GM12892 (cell line): Measurements from ENCODE around the gene CDON.

Source experiments
- POLR2A ChIP-seq: IDR thresholded peaks from 2 replicates; pipeline ENCODE4 v1.6.1; 2011; ENCODE audit warnings: low read depth, low read length, control low read depth
- POLR2AphosphoS5 ChIP-seq: IDR thresholded peaks from 2 replicates; pipeline ENCODE4 v1.6.1; 2011; ENCODE audit warnings: low read depth, low read length, control low read depth

GRCh38 chr11:125945797-125946520 lies 116.7 kb downstream of the CDON start, which contains the start of gene VSIG10L2:
- no peak for TF ChIP-seq POLR2AphosphoS5
- TF ChIP-seq POLR2A = no peak
